Right lung (tissue), 5 donors: ENCODE data around the gene RRP1B. TPM values are rescaled to one million over a fixed set of nuclear protein-coding genes. Genes with fewer than 3 reads are reported as not detected.
"Not testable (repeated sequence)": the region's sequence is repeated elsewhere in the genome, so short reads cannot be mapped to it uniquely, and the experiment has no call there.

Source experiments
- DNase-seq, 2 donors: peaks; one replicate each; pipeline ENCODE4 v3.0.0-alpha.2; 2013
- polyA plus RNA-seq, 5 donors: library from polyadenylated mRNA; unstranded; fragments of 120-200 nt; gene quantifications; one replicate each; pipeline versions ENCODE4 v1.2.1 to v1.2.3, GENCODE V29; 2013; ENCODE audit warnings: inconsistent platforms in 1 of 5, low replicate concordance in 1 of 5; ENCODE audit not compliant: insufficient read length in 5 of 5, insufficient read depth in 1 of 5

RRP1B gene
- polyA plus RNA-seq, 5 donors, result 25.2 to 30.1 (median 27.1) TPM

DNA sequence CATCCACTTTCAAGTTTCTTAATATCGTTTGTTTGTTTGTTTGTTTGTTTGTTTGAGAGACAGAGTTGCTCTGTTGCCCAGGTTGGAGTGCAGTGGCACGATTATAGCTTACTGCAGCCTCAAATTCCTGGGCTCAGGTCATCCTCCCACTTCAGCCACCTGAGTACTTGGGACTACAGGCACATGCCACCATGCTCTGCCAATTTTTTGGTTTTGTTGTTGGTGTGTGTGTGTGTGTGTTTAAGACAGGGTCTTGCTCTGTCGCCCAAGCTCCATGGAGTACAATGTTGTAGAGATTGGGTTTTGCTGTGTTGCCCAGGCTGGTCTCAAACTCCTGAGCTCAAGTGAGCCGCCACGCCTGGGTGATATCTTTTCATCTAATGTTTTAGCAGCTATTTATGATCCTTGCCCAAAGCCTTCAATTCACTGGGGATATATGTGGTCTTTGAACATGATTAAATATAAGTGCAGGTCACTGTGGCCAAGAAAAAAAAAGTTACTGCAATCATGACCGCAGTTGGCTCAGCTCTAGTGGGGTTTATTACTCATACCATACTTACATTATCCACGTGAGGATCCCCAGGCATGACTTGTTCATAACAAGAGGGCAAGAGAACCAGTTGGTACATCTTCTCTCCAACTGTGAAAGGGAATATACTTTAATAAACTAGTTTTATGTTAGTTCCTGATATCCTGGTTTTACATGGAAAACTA, 8.0 kb downstream of the RRP1B start:
- DNase-seq, result no peak

DNA sequence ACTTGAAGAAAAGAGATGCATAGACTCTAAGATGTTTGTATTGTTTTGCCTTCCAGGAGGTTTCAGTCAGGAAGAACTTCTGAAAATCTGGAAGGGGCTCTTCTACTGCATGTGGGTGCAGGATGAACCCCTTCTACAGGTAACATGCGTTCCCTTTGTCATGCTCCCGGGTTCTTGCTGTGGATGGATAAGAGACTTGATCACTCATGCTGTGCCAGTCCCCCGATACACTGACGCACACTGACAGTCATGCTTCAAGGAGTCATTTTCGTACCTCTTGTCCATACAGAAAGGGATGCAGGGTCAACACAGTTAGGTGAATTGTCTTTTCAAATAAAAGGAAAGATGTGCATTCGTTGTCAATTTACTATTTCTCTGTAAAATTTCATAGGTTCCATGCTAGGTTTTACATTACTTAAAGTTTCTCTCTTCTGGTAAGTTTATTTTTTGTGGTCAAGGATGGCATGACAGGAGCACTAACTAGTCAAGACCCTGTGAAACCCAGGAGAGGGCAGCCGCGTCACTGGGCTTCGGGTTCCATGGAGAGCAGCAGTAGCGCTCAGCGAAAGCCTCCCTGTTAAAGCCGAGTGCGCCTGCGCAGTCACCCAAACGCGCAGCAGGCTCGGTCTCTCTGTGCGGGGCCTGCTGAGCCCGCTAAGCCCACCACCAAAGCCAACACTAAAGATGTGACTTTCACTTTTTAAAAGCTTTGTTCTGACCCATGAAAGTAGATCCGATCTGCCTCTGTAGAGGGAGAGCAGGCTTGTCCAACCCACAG, 10.7 kb downstream of the RRP1B start:
- no peak for DNase-seq

- DNase-seq, result no peak
These were observed 16.5 kb downstream of the RRP1B start for GRCh38 chr21:43675871-43676270.

GRCh38 chr21:43676391-43676790, 17.0 kb downstream of the RRP1B start:
- DNase-seq, result no peak

DNA sequence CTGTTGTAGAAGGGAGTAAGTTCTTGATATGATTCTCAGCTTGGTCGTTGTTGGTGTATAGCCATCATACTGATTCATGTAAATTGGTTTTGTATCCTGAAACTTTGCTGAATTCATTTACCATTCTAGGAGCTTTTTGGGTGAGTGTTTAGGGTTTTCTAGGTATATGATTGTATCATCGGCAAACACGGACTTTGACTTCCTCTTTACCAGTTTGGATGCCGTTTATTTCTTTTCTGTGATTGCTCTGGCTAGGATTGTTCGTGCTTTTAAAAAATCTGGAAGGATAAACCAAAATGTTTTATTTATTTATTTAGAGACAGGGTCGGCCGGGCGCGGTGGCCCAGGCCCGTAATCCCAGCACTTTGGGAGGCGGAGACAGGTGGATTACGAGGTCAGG, 20.6 kb downstream of the RRP1B start:
- no peak for DNase-seq

- not testable (repeated sequence) for DNase-seq
These were observed 21.1 kb downstream of the RRP1B start for GRCh38 chr21:43680421-43680820.

DNA sequence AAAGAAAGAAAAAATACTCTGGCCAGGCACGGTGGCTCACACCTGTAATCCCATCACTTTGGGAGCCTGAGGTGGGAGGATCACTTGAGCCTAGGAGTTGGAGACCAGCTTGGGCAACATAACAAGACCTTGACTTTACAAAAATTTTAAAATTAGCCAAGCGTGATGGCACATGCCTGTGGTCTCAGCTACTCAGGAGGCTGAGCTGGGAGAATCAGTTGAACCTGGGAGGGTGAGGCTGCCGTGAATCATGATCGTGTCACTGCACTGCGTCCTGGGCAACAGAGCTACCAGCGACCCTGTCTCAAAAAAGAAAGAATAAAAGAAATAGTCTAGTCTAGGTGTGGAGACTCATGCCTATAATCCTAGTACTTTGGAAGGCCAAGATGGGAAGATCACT, 22.3 kb downstream of the RRP1B start:
- no peak for DNase-seq

DNA sequence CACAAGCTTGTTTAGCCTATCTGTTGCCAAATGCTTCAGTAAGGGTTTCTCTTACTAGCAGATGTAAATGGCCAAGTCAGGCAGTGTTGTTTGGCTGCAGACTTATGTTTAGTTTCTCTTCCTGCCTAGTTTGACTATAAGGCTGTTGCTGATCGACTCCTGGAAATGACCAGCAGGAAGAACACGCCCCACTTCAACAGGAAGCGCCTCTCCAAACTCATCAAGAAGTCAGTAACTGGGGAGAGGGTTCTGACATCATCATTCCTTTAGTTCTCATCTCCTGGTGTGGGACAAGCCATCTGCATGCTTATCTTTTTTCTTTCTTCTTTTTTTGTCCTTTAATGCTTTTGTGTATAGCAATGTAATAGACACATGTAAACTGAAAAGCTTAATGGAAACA, 25.1 kb downstream of the RRP1B start:
- DNase-seq, result no peak

DNA sequence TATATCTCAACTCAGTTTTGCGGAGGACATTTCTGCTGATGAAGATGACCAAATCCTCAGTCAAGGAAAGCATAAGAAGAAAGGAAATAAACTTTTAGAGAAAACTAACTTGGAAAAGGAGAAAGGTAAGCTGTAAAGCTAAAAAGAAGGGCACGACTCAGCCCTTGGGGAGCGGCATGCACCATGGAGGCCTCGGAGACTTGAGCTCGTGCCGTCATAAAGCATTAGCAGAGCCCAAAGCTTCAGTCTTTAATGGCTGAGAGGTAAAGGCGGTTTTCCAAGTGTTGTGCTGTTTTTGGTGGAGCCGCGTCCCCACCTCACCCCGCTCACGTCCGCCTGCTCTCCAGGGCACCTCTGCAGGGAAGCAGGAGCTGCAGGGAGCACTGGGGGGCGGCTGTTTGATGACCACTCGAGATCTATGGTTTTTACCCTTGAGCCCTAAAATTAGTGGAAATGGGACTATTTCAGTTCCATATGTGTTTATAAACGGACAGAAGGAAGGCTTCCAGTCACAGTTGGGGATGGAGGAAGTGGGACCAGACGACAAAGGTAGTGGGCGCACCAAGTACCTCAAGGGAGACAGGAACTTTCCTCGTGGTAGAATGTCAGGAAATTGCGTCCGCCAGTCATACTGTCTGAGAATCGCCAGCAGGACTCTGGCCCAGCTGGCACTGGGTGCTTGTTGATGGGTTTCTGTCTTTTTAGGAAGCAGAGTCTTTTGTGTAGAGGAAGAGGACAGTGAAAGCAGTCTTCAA, 27.6 kb downstream of the RRP1B start:
- DNase-seq, result no peak

DNA sequence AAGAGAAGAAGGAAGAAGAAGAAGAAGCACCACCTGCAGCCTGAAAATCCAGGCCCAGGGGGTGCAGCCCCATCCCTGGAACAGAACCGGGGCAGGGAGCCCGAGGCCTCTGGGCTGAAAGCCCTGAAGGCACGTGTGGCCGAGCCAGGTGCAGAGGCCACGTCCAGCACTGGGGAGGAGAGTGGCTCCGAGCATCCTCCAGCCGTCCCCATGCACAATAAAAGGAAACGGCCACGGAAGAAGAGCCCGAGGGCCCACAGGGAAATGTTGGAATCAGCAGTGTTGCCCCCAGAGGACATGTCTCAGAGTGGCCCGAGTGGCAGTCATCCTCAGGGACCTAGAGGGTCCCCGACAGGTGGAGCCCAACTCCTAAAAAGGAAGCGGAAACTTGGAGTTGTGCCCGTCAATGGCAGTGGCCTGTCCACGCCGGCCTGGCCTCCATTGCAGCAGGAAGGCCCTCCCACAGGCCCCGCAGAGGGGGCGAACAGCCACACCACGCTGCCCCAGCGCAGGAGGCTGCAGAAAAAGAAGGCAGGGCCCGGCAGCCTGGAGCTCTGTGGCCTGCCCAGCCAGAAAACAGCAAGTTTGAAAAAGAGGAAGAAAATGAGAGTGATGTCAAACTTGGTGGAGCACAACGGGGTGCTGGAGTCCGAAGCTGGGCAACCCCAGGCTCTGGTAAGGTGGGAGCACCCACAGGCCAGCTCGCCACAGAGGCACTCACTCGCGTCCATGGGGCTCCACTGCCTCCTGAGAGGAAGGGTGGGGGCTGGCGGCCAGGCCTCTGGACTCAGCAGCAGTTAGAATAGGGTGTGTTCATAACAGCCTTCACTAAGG, 28.4 kb downstream of the RRP1B start:
- DNase-seq, result no peak

- DNase-seq, result no peak
These were observed 29.5 kb downstream of the RRP1B start for GRCh38 chr21:43688906-43689305.

GRCh38 chr21:43689556-43690337, 30.4 kb downstream of the RRP1B start:
- no peak for DNase-seq

- no peak for DNase-seq
These were observed 31.0 kb downstream of the RRP1B start for GRCh38 chr21:43690346-43690745.

DNA sequence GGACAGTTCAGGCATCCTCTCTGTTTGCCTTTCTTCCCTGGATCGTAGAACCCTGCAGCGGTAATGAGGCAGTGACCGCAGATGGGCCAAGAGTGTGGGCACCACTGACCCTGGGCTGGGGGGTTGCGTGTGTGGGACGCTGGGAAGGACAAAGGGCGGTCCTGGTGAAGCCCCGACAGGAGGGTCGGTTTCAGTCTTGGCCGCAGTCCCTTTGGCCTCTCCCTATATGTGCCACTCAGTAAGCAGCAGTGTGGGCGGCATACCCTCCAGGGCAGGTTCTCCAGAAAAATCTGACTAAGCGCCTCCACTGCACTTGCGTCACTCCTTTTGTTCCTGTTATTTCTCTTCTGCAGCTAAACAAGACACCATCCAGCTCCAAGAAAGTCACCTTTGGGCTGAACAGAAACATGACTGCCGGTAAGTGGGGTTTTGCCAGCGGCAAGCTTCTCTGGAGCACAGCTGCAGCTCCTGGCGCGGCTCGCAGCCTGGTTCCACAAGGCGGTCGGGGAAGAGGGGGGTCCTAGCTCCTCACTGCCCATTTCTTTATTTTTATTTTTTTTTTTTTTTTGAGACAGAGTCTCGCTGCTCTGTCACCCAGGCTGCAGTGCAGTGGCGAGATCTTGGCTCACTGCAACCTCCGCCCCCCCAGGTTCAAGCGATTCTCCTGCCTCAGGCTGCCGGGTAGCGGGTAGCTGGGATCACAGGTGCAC, 31.9 kb downstream of the RRP1B start:
- no peak for DNase-seq

GRCh38 chr21:43691801-43692200, 32.4 kb downstream of the RRP1B start:
- DNase-seq, result no peak

- DNase-seq, result no peak
These were observed 33.6 kb downstream of the RRP1B start for GRCh38 chr21:43692949-43693348.

GRCh38 chr21:43693981-43694380, 34.6 kb downstream of the RRP1B start:
- DNase-seq, result no peak

DNA sequence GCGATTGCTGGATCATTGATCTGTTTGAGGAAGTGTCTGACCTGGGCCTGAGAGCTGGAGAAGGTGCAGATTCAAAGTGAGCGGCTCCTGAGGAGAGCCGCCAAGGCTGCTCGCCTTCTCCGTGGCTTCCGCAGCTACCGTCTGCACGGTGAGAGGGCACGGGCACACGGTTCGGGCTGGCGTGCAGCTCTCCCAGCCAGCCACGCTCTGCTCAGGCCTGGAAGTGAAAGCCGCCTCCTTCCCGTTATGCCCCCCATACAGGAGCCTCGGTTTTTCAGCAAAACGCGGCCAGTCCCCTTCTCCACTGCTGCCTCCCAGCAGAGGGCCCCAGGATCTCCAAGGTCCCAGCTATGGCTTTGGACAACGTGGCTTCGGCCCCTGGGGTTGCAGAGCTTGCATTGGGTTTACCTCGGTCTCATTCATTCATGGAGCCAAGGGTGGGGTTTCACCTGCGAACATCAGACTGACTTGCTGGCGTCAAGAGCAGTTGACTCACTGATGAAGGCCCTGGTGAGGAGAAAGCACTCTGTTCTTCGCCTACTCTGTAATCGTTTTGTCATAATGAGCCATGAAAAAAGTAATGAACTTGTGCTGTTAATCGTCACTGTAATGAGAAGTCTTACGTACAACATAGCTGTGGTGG, 35.2 kb downstream of the RRP1B start:
- no peak for DNase-seq

GRCh38 chr21:43696214-43696613, 36.9 kb downstream of the RRP1B start:
- DNase-seq, result no peak
